Smooth muscle cell (in vitro differentiated cells): ENCODE results near the gene LAMTOR2. TPM values are rescaled to one million over a fixed set of nuclear protein-coding genes. Genes with fewer than 3 reads are reported as not detected.
A peak's percentile ranks its signal among the peaks of the same experiment; 100 is the strongest.

ENCODE experiments used
- DNase-seq: peaks from one replicate; lab custom pipeline; 2025; ENCODE audit not compliant: unreplicated experiment; lab: John Stamatoyannopoulos, UW
- H2AFZ ChIP-seq: fragments of 200-600 bp; sonication (generic); 2 replicates; pipeline ENCODE4 v1.6.0; 2016; ENCODE audit warnings: antibody characterized with exemption, low read depth, mild to moderate bottlenecking
- H3F3A ChIP-seq: fragments of 200-600 bp; sonication (generic); 2 replicates; pipeline ENCODE4 v1.6.0; 2017; ENCODE audit warnings: antibody characterized with exemption, low read depth
- H3K27ac ChIP-seq: fragments of 200-600 bp; sonication (generic); 2 replicates; pipeline ENCODE4 v1.5.1; 2016; ENCODE audit warnings: low read depth, mild to moderate bottlenecking
- H3K27me3 ChIP-seq: fragments of 200-600 bp; sonication (generic); 2 replicates; pipeline ENCODE4 v1.6.1; 2016; ENCODE audit warnings: low read depth, mild to moderate bottlenecking
- H3K36me3 ChIP-seq: fragments of 200-600 bp; sonication (generic); 2 replicates; pipeline ENCODE4 v1.5.1; 2016; ENCODE audit warnings: low read depth
- H3K4me1 ChIP-seq: fragments of 200-600 bp; sonication (generic); 2 replicates; pipeline ENCODE4 v1.5.1; 2016; ENCODE audit warnings: low read depth
- H3K4me2 ChIP-seq: fragments of 200-600 bp; sonication (generic); 2 replicates; pipeline ENCODE4 v1.6.0; 2016; ENCODE audit warnings: mild to moderate bottlenecking
- H3K4me3 ChIP-seq: fragments of 200-600 bp; sonication (generic); 2 replicates; pipeline ENCODE4 v1.5.1; 2016; ENCODE audit warnings: mild to moderate bottlenecking
- H3K79me2 ChIP-seq: fragments of 200-600 bp; sonication (generic); 2 replicates; pipeline ENCODE4 v1.6.0; 2016; ENCODE audit warnings: low read depth, mild to moderate bottlenecking
- H3K9ac ChIP-seq: fragments of 200-600 bp; sonication (generic); 2 replicates; pipeline ENCODE4 v1.6.0; 2016; ENCODE audit warnings: low read depth
- H3K9me3 ChIP-seq: fragments of 200-600 bp; sonication (generic); replicated peaks from 2 replicates; pipeline ENCODE4 v1.5.1; 2016; ENCODE audit warnings: low read depth
- H4K20me1 ChIP-seq: fragments of 200-600 bp; sonication (generic); 2 replicates; pipeline ENCODE4 v1.6.0; 2016; ENCODE audit warnings: low read depth
- CTCF ChIP-seq: fragments of 200-600 bp; sonication (generic); IDR thresholded peaks from 2 replicates; pipeline ENCODE4 v1.5.1; 2017; ENCODE audit warnings: borderline replicate concordance, mild to moderate bottlenecking, antibody characterized with exemption; ENCODE audit not compliant: insufficient read depth, poor library complexity, severe bottlenecking
- WGBS: methylation state at CpG from one replicate; pipeline ENCODE4 v1.1.7; 2016; ENCODE audit warnings: low lambda C conversion rate; 5-methylcytosine and 5-hydroxymethylcytosine counted together
- polyA plus RNA-seq: library from polyadenylated mRNA; unstranded; fragments of >200 nt; fragmentation: Nextera tagmentation; extraction: Ambion mirVana; gene quantifications from 2 replicates; pipeline ENCODE4 v1.2.1, GENCODE V29; 2016
- total RNA-seq: library from RNA; depleted of rRNA; stranded (reverse); fragments of >200 nt; gene quantifications from 2 replicates; pipeline ENCODE4 v1.2.3, GENCODE V29; 2014

Gene LAMTOR2
- total and polyA plus RNA-seq, 2 experiments from 2014 or later, result 55.1 to 146 TPM

DNA sequence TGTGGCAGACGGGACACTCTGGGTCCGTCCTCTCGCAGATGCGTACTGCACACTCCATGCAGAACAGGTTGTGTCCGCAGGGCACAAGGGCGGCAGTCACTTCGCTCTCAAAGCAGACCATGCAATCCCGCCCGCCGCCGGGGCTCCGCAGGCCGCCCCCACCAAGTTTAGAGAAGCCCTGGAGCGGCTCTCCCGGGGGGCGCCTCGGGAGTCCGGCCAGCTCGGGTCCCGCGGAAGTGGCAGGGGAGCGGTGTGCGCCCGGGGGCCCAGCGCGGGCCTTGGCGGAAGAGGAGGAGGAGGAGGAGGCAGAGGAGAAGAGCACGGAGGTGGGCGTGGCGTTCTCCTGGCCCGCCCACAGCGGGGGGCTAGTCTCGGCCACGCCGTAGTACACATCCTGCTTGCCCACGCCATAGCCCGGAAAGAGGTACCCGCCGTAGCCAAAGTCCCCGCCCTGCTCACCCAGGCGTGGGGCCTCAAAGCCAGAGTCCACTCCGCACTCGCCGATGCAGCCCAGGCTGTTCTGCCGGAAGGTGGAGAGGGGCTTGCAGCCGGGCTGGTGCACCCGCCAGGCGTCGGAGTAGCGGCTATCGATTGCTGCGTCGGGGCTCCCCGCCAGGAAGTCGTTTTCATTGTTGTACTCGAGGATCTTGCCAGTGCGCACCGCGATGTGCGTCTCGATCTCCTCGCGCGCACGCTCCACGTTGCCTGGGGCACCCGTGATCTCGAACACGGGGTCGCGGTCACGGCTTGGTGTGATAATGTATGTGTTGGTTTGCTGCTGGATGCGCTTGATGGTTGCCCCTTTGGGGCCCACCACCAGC lies 22.2 kb downstream of the LAMTOR2 start:
- H3K27me3 ChIP-seq, result no peaks in the 10 kb centered on the region
- H3K79me2 ChIP-seq, result peaks cover 49% of the 10 kb centered on the region
- no peak overlapping the region for H3K9ac ChIP-seq
- no peak overlapping the region for H3K4me3 ChIP-seq
- no peak overlapping the region for H3K27ac ChIP-seq
- no peaks in the 10 kb centered on the region for H3K36me3 ChIP-seq
- H3K4me1 ChIP-seq, result peaks cover 72% of the 10 kb centered on the region
- H4K20me1 ChIP-seq, result peaks cover 88% of the 10 kb centered on the region
- H3K4me2 ChIP-seq, result no peak overlapping the region
- DNase-seq, result no peak
- H2AFZ ChIP-seq, result no peak overlapping the region
- 68% methylated on average over 56 of the region's 73 CpGs for WGBS
- no peak for TF ChIP-seq CTCF
- H3K9me3 ChIP-seq, result no peaks in the 10 kb centered on the region
- peaks cover 22% of the 10 kb centered on the region for H3F3A ChIP-seq

DNA sequence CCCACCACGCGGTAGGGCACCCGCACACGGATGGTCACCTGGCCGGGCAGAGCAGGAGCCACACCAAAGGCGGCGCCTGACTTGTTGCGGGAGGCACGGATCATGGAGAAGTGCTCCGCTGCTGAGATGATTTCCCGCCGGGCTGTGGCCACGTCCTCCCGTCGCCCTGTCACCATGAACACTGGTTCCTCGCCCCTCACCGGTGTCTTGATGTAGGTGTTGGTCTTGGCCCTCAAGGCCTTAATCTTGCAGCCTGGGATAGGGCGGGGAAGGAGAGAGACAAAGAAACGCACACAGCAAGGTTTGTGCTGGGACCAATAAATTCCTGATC lies 22.8 kb downstream of the LAMTOR2 start:
- Histone ChIP-seq H3K27ac (no peak overlapping the region), H3K79me2 (peaks cover 54% of the 10 kb centered on the region), H3K27me3 (no peaks in the 10 kb centered on the region), H3F3A (peaks cover 22% of the 10 kb centered on the region), H3K4me3 (no peak overlapping the region), H3K4me2 (no peak overlapping the region), H3K9ac (no peak overlapping the region), H4K20me1 (peaks cover 84% of the 10 kb centered on the region), H3K36me3 (no peaks in the 10 kb centered on the region), H2AFZ (no peak overlapping the region), H3K9me3 (no peaks in the 10 kb centered on the region), H3K4me1 (peaks cover 67% of the 10 kb centered on the region)
- WGBS, result 85% methylated on average over 19 of the region's 19 CpGs
- no peak for DNase-seq
- no peak for TF ChIP-seq CTCF

- no peak for TF ChIP-seq CTCF
- Histone ChIP-seq H3K4me3 (no peak overlapping the region), H3K36me3 (no peaks in the 10 kb centered on the region), H3K27ac (no peak overlapping the region), H2AFZ (no peak overlapping the region), H4K20me1 (peaks cover 73% of the 10 kb centered on the region), H3K27me3 (no peaks in the 10 kb centered on the region), H3K9me3 (no peaks in the 10 kb centered on the region), H3K9ac (no peak overlapping the region), H3F3A (peaks cover 20% of the 10 kb centered on the region), H3K4me2 (no peak overlapping the region), H3K79me2 (peaks cover 62% of the 10 kb centered on the region), H3K4me1 (peaks cover 56% of the 10 kb centered on the region)
- WGBS, result 86% methylated on average over 5 of the region's 5 CpGs
- no peak for DNase-seq
These were observed 24.1 kb downstream of the LAMTOR2 start for GRCh38 chr1:156078728-156079127.

GRCh38 chr1:156079762-156080161 lies 25.2 kb downstream of the LAMTOR2 start:
- Histone ChIP-seq H3K79me2 (peaks cover 72% of the 10 kb centered on the region), H3K4me3 (peak overlapping the region; percentile 93), H3K36me3 (no peaks in the 10 kb centered on the region), H3K9ac (no peak overlapping the region), H3K9me3 (no peaks in the 10 kb centered on the region), H3K4me2 (peak overlapping the region; percentile 100), H4K20me1 (peaks cover 74% of the 10 kb centered on the region), H3F3A (peaks cover 13% of the 10 kb centered on the region), H3K27ac (no peak overlapping the region), H3K27me3 (no peaks in the 10 kb centered on the region), H2AFZ (no peak overlapping the region), H3K4me1 (peaks cover 55% of the 10 kb centered on the region)
- TF ChIP-seq CTCF, result no peak
- 70% methylated on average over 5 of the region's 5 CpGs for WGBS
- DNase-seq, result no peak
